Central memory CD8-positive, alpha-beta T cell (primary cell): ENCODE results near the gene COL5A2.

Source experiments
- ATAC-seq: fragments of 150-1000 bp; cut with Tn5 transposase; replicated peaks from 2 replicates; pipeline ENCODE4 v1.10.0; 2022; ENCODE audit warnings: mild to moderate bottlenecking, moderate FRiP score, moderate number of reproducible peaks; ENCODE audit not compliant: poor library complexity, severe bottlenecking; ENCODE audit errors: extremely low read depth
- DNase-seq, 2 donors: peaks; one replicate each; pipeline ENCODE4 v3.0.0; 2021; ENCODE audit warnings: low spot score in 2 of 2
- H3K27ac Mint-ChIP-seq: one replicate; pipeline ENCODE4 v1.8.0; 2022; ENCODE audit warnings: low read depth, mild to moderate bottlenecking, moderate library complexity, mixed read lengths
- H3K27me3 Mint-ChIP-seq: one replicate; pipeline ENCODE4 v1.8.0; 2022; ENCODE audit warnings: mixed read lengths
- H3K36me3 Mint-ChIP-seq: one replicate; pipeline ENCODE4 v1.8.0; 2022; ENCODE audit warnings: mild to moderate bottlenecking, moderate library complexity, mixed read lengths; ENCODE audit not compliant: insufficient read depth
- H3K4me1 Mint-ChIP-seq: one replicate; pipeline ENCODE4 v1.8.0; 2022; ENCODE audit warnings: mixed read lengths
- H3K4me3 Mint-ChIP-seq: one replicate; pipeline ENCODE4 v1.8.0; 2022; ENCODE audit warnings: mild to moderate bottlenecking, moderate library complexity, mixed read lengths
- H3K9me3 Mint-ChIP-seq: one replicate; pipeline ENCODE4 v1.8.0; 2022; ENCODE audit warnings: mixed read lengths

The COL5A2 gene

GRCh38 chr2:189082376-189082975, 97.1 kb downstream of the COL5A2 start:
- Mint-ChIP-seq H3K9me3 (no peaks in the 10 kb centered on the region), H3K4me1 (no peaks in the 10 kb centered on the region), H3K4me3 (no peak overlapping the region), H3K27me3 (no peaks in the 10 kb centered on the region), H3K27ac (no peak overlapping the region), H3K36me3 (no peaks in the 10 kb centered on the region)
- DNase-seq = no peak
- no peak for ATAC-seq

- Mint-ChIP-seq H3K27ac (no peak overlapping the region), H3K4me3 (no peak overlapping the region), H3K27me3 (no peaks in the 10 kb centered on the region), H3K9me3 (no peaks in the 10 kb centered on the region), H3K36me3 (no peaks in the 10 kb centered on the region), H3K4me1 (no peaks in the 10 kb centered on the region)
- DNase-seq (no peak), ATAC-seq (no peak)
Measured at GRCh38 chr2:189076572-189076971, 103.0 kb downstream of the COL5A2 start.

GRCh38 chr2:189076120-189076519, 103.4 kb downstream of the COL5A2 start:
- Mint-ChIP-seq H3K36me3 (no peaks in the 10 kb centered on the region), H3K4me3 (no peak overlapping the region), H3K27me3 (no peaks in the 10 kb centered on the region), H3K27ac (no peak overlapping the region), H3K9me3 (no peaks in the 10 kb centered on the region), H3K4me1 (no peaks in the 10 kb centered on the region)
- DNase-seq (no peak), ATAC-seq (no peak)

GRCh38 chr2:189074506-189074905, 105.1 kb downstream of the COL5A2 start:
- ATAC-seq (no peak), DNase-seq (no peak)
- Mint-ChIP-seq H3K4me3 (no peak overlapping the region), H3K9me3 (no peaks in the 10 kb centered on the region), H3K27me3 (no peaks in the 10 kb centered on the region), H3K27ac (no peak overlapping the region), H3K36me3 (no peaks in the 10 kb centered on the region), H3K4me1 (no peaks in the 10 kb centered on the region)

DNA sequence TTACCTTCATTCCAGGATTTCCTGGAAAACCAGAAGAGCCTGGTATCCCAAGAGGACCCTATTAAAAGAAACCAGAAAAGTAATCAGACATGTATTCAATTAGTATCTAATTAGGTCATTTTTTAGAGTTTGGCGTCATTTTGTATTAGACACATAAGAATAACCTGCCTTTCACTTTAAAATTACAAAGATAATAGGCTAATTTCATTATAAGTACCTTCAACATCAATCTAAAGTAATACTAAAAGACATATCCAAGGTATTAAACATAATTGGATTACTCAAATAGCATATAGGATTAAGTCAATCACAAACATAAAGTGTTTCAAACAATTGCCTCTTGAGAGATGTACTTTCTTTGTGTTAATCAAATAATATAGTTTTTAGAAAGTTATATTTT, 107.5 kb downstream of the COL5A2 start:
- no peaks in the 10 kb centered on the region for H3K4me1 Mint-ChIP-seq
- no peak overlapping the region for H3K27ac Mint-ChIP-seq
- no peak overlapping the region for H3K4me3 Mint-ChIP-seq
- DNase-seq (no peak), ATAC-seq (no peak)
- H3K27me3 Mint-ChIP-seq = no peaks in the 10 kb centered on the region
- H3K36me3 Mint-ChIP-seq = no peaks in the 10 kb centered on the region
- no peaks in the 10 kb centered on the region for H3K9me3 Mint-ChIP-seq

GRCh38 chr2:189069855-189070619, 109.5 kb downstream of the COL5A2 start:
- Mint-ChIP-seq H3K4me3 (no peak overlapping the region), H3K9me3 (no peaks in the 10 kb centered on the region), H3K27ac (no peak overlapping the region), H3K36me3 (no peaks in the 10 kb centered on the region), H3K4me1 (no peaks in the 10 kb centered on the region), H3K27me3 (no peaks in the 10 kb centered on the region)
- ATAC-seq (no peak), DNase-seq (no peak)

GRCh38 chr2:189066037-189066436, 113.5 kb downstream of the COL5A2 start:
- no peak overlapping the region for H3K4me3 Mint-ChIP-seq
- ATAC-seq = no peak
- no peaks in the 10 kb centered on the region for H3K4me1 Mint-ChIP-seq
- H3K27ac Mint-ChIP-seq = no peak overlapping the region
- no peaks in the 10 kb centered on the region for H3K36me3 Mint-ChIP-seq
- no peak for DNase-seq
- no peaks in the 10 kb centered on the region for H3K9me3 Mint-ChIP-seq
- H3K27me3 Mint-ChIP-seq = no peaks in the 10 kb centered on the region

DNA sequence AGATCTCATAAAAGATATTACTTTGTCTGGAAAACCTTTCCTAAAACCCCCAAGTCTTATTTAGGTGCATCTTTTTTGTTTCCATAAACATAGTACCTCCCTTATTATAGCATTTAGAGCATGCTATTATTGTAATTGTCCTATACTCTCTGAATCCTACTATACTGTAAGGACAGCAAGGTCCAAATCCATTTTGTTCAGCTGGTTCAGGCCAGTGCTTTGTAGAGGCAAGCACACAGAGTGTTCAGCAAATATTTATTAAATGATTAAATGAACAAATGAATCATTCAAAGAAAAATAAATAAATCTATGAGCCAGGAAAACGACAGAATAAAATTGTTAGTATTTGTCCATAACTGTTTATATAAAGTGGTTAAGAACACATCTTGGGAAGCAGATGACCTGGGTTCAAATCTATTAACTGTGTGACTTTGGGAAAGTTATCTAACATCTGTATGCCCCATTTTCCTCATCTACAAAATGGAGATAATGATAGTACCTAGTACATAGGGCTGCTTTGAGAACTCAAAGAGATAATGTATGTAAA, 119.4 kb downstream of the COL5A2 start:
- ATAC-seq (no peak), DNase-seq (no peak)
- no peaks in the 10 kb centered on the region for H3K9me3 Mint-ChIP-seq
- no peak overlapping the region for H3K4me3 Mint-ChIP-seq
- no peaks in the 10 kb centered on the region for H3K36me3 Mint-ChIP-seq
- no peaks in the 10 kb centered on the region for H3K27me3 Mint-ChIP-seq
- H3K27ac Mint-ChIP-seq = no peak overlapping the region
- H3K4me1 Mint-ChIP-seq = no peaks in the 10 kb centered on the region

DNA sequence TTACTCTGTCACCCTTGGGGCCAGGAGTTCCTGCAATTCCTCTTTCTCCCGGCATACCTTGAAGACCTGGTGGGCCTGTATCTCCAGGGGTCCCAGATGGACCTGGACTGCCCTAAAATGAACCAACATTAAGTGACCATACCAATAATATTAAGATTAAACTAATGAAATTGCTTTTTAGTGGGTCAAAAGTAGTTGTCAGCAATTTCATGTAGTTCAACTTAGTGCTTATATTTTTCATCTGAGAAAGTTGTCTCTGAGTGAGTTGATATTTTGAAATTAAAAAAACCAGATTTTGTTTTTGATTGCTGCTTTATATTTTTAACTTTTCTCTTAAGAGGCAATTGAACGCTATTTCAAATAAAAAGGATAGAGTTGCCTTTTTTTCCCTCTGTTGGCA, 122.2 kb downstream of the COL5A2 start:
- no peak for DNase-seq
- Mint-ChIP-seq H3K4me3 (no peak overlapping the region), H3K27ac (no peak overlapping the region), H3K9me3 (no peaks in the 10 kb centered on the region), H3K36me3 (no peaks in the 10 kb centered on the region), H3K27me3 (no peaks in the 10 kb centered on the region), H3K4me1 (no peaks in the 10 kb centered on the region)
- no peak for ATAC-seq

DNA sequence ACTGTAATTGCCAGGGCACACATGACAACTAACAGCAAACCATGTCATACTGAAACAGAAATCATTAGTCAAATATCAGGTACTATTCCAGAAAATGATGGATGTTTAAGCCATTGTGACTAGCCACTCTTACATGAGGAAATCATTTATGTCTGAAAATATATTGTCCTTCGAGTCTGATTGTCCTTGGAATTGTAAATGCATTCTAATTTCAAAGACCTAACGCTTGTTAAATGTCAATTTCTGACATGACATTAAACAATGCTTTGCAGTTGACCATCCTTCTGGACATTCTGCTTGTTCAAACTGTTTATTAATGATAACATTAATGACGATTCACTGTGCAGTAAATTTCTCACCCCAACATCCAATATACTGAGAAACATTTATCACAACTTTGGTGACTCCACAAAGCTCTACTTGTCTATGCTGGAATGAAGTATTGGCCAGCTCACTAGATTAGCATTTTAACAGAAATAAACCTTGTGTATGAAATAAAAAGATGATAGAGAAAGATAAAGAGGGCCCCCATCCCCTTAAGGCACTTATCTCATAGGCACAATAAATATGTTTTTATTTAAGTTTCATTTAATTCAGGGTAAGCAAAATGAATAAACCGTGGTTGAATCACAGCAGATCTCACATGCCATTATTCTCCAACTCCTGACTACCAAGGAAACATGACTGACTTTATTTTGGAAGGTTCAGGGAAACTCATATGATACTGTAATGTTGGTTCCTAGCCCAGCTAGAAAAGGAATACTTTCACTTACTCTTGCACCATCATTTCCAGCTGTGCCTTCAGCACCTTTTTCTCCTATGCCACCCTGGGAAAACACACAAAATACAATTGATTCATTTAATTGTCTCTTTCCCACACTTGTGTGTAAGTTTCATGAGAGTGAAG, 123.1 kb downstream of the COL5A2 start:
- DNase-seq (no peak), ATAC-seq (no peak)
- no peaks in the 10 kb centered on the region for H3K36me3 Mint-ChIP-seq
- no peaks in the 10 kb centered on the region for H3K4me1 Mint-ChIP-seq
- H3K9me3 Mint-ChIP-seq = no peaks in the 10 kb centered on the region
- H3K27ac Mint-ChIP-seq = no peak overlapping the region
- no peaks in the 10 kb centered on the region for H3K27me3 Mint-ChIP-seq
- H3K4me3 Mint-ChIP-seq = no peak overlapping the region

DNA sequence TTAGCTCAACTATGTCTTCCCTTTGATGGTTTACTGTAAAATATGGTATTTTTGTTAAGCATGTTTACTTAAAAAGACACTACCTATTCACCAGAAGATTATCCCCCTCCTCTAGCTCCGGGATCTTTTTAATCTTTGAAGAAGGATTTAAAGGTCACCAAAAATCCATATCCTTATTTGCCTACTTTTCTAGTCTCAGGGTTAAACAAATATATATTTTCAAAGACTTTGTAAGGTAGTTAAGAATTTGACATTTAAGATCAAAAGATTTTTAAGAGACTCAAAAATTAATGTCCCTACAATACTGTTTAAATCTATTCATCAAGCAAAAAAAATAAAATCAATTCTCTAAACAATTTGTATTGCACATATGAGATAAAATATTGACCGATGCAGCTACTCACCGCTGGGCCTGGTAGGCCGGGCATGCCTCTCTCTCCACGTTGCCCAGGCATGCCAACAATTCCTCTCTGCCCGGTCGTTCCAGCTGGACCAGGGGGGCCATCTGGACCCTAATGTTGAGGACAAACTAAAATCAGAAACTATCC, 129.3 kb downstream of the COL5A2 start:
- no peak overlapping the region for H3K27ac Mint-ChIP-seq
- no peak for DNase-seq
- H3K27me3 Mint-ChIP-seq = no peaks in the 10 kb centered on the region
- H3K9me3 Mint-ChIP-seq = no peaks in the 10 kb centered on the region
- H3K4me1 Mint-ChIP-seq = no peaks in the 10 kb centered on the region
- H3K4me3 Mint-ChIP-seq = no peak overlapping the region
- H3K36me3 Mint-ChIP-seq = no peaks in the 10 kb centered on the region
- no peak for ATAC-seq

- no peak for DNase-seq
- Mint-ChIP-seq H3K4me1 (no peaks in the 10 kb centered on the region), H3K27me3 (no peaks in the 10 kb centered on the region), H3K36me3 (no peaks in the 10 kb centered on the region), H3K27ac (no peak overlapping the region), H3K9me3 (no peaks in the 10 kb centered on the region), H3K4me3 (no peak overlapping the region)
- ATAC-seq = no peak
Measured at GRCh38 chr2:189049709-189050164, 129.8 kb downstream of the COL5A2 start.
